HG03457 (cell line): ENCODE results near the gene SMPD3.

Experiments
- ATAC-seq: cut with Tn5 transposase; IDR thresholded peaks from one replicate; pipeline ENCODE4 v1.9.1; 2021; ENCODE audit warnings: moderate number of reproducible peaks; ENCODE audit not compliant: unreplicated experiment

The SMPD3 gene

DNA sequence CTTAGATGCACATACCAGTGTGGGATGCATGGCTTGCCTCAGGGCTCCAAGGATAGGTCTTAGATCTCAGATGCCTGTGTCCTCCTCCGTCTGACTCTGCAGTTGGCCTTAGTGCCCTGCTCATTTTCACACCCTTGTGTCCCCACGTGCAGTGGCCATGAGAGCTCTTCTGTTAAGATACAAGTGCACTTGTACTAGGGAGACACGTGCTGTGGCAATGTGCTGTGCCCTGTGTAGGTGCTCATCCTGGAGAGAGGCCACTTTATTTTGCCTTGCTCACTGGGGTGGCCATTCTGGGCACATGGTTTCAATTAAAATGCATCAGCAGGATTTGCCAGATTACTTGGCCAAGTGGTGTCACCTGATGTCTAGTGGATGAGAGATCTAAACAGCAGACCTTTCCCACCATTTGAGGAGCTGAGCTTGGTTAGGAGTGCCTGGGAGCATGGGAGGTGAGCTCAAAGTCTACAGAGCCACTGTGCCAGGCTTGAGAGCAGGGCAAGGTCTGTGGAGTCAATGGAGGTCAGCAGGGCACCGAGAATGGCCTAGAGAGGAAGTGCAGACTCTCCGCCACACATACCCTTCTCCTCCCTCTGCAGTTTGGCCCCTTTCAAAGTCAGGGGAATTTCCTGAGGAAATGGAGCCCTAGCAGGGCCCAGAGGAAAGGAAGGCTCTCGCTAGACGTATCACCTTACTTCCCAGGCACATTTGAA is 25.2 kb upstream of the SMPD3 start:
- no peak for ATAC-seq

DNA sequence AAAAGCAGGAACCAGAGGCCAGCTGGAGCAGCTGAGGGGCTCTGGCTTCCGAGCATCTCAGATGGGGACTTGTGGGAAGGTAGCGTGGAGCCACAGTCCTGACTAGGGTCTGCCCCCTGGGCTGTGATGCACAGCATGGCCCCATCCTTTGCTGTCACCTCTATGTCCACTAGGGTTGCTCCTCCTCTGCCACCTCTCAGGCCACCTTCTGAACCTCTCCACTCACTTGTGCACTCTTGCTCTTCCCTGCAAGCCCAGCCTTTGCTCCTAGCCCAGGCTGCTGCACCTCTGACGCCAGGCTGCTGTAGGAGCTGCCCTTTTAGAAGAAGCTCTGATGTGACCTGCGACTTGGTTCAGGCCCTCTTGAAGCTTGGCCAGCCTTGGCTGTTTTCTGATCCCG is 24.3 kb upstream of the SMPD3 start:
- ATAC-seq: no peak

DNA sequence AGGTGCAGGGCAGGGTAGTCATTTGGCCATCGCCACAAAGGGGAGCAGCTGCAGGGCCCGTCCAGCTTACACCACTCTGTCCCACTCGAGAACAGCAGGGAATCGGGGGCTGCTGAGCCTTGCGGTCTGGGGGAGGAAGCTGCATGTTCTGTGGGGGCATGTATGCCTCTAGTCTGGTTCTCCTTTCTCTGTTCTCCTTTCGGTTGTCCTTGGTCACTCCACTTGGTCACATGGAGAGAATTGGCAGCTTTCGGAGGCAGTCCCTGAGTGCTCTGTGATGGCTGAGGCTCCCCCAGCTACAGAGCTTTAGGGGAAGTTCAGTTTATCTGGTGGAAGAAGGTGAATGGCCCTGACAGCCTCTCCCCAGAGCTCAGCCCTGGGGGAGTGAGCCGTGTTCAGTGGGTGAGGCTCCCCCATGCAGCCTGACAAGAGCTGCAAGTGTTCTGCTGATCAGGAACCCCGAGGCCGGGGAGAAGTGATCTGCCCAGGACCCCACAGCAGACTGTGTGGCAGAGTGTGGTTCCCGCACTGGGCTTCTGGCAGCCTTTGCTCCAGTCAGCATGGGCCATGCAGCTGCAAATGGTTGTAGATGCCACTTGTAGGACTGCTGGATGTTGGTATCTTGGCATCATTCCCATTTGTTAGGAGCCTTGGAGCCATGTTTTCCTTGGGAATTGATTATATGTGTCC is 22.3 kb upstream of the SMPD3 start:
- ATAC-seq: peak; percentile 77

DNA sequence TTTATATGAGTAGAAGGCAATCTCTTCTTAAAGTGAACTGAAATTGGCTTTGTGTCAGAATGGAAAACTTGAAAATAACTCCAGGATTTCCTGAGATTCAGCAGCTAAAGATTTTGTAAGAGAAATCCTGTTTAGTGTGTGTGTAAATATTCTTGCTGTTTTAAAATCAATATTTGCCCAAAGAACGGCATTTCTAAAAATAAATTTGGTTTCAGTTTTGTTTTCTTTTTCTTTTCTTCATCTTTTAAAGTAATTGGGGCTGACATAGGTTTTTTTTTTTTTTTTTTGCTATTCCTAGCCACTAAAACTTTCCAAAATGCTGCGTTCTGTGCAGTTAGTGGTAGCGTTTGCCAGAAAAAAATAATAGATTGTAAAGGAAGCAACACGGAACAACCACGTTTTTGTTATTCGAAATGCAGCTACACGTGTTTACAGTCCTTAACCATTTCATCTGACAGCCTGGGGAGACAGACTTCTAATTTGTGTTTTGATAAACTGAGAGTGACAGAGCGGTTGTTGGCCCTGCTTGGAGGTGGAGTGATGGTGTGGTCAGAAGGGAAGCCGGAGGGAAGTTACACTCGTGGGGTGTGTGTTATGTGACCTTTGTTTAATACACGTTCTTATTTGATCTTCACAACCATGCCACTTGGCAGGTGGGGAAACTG is 21.6 kb upstream of the SMPD3 start:
- ATAC-seq: no peak

DNA sequence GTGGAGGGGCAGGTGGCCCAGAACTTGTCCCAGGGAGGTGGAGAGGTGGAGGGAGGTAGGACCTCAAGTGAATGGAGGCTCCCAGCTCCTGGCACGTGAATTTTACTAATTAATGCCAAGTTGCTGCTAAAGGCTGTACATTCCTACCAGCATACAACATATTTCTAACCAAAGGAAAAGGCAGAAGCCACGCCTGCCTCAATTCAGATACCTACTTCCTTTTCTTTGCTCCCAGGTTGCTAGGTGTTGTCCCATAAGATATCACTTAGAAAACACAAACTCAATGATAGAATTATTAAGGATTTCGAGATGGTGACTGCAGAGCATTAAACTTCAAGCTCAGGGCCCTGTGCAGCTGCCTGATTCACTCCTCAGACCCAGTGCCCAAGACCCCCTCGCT is 20.5 kb upstream of the SMPD3 start:
- ATAC-seq: no peak

DNA sequence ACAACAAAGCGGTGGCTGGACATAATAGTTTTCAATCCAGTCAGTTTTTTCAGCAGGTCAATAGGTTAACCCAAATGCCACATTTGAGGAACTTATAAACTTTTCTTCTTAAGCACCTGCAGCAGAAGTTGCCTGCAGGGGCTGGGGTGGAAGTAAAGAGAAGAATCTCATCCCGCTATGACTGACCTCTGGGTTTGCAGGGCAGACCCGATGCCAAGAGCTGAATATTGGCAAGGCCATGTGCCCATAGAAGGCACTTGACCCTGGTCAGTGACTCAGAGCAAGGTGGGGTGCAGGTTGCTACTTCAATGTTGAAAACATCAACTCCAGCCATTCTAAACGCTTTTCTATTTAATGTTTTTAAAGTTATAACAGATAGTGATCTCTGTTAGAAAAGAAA is 17.9 kb upstream of the SMPD3 start:
- ATAC-seq: no peak

- no peak for ATAC-seq
These were observed 15.6 kb upstream of the SMPD3 start for GRCh38 chr16:68463904-68464303.

DNA sequence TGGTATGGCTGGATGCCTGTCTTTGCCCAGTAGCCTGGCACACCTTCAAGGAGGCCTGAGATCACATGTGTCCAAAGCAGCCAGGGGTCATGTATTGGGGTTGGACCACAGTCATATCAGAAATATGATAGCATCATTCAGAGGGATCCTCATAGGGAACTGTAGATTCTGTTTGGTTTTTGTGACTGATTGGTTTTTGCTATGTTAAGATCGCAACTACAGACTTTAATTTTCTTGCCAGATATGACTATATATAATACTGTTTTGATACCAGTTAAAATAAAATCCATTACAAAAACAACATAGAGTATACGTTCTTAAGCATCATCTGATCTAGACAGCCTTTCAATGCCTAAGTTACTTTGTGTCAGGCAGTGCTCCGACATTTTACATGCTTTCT is 11.8 kb upstream of the SMPD3 start:
- no peak for ATAC-seq

DNA sequence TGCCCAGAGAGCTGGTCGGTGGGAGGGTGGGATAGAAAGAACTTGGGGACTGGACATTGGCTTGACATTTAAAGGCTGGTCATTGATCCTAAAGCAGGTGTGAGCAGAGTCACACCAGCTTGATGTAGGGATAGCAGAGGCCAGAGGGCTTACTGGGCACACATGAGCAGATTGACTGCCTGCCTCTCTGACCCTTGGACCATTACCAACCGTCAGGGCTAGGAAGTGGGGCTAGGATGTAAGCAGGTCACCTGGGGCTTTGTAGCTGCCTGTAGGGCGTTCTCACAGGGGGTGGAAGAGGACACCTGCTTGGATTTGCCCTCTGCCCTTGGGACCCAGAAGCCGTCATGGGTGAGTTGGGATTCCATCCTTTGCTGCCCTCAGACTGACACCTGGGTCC is 11.1 kb upstream of the SMPD3 start:
- no peak for ATAC-seq

GRCh38 chr16:68458551-68458950 is 10.2 kb upstream of the SMPD3 start:
- ATAC-seq: no peak

GRCh38 chr16:68458101-68458500 is 9.8 kb upstream of the SMPD3 start:
- ATAC-seq: no peak

GRCh38 chr16:68455631-68456030 is 7.3 kb upstream of the SMPD3 start:
- no peak for ATAC-seq

DNA sequence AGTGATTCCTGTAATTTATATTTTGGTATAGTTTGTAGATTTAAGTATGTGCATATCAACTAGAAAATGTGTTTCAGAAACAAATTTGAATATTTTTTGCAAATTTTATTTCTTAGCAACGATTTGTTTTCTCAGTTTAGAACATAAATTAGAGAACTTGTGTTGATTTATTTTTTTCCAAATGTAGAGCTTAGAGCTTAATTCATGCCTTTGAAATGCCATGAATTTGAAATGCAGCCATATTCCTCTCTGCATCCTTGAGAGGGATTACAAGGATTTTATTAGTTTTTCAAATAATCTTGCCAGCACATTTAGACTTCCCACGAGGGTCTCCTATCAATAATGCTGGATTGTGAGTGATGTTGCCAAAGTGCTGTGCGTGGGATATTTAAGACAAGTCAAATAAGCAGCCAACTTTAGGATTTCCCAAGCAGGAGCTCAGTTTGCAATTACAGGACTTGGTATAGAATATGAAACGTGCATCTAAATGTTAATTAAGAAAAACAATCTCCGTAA is 6.7 kb upstream of the SMPD3 start:
- ATAC-seq: no peak

- no peak for ATAC-seq
These were observed 5.5 kb upstream of the SMPD3 start for GRCh38 chr16:68453816-68454215.

GRCh38 chr16:68452176-68452575 is 3.9 kb upstream of the SMPD3 start:
- no peak for ATAC-seq

DNA sequence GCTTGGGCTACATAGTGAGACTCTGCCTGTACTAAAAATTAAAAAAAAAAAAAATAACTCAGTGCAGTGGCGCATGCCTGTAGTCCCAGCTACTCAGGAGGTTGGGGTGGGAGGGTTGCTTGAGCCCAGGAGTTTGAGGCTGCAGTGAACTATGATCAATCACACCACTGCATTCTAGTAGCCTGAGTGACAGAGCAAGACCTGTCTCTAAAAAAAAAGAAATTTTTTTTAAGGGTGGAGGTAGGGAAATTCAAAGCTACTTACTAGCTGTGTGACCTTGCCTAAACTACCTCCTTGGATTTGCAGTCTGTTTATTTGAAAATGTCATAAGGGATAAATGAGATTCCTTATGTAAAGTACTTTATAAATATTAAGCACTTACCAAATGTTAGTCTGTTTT is 3.4 kb upstream of the SMPD3 start:
- no peak for ATAC-seq

DNA sequence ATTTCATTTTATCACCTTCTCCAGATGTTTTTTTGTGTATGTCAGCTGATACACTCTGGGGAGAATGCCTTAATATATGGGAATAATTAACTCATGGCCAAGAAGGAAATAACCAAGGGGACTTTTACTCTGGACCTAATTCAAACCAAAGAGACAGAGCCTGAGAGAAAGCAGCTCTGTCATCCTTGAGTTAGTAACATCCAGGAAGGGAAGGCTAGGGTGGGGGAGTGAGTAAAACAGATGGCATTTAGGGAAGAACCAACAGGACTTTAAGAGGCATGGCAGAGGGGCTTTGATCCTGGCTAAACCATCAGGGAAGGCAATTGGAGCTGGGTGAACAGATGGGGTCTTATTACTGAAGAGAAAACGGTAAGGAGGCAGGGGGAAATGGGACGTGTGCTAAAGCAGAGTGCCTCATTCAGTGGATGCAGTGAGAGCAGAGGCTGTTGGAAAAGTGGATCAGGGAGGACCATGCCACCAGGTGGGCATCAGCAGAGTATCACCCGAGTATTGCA is 2.5 kb upstream of the SMPD3 start:
- no peak for ATAC-seq

DNA sequence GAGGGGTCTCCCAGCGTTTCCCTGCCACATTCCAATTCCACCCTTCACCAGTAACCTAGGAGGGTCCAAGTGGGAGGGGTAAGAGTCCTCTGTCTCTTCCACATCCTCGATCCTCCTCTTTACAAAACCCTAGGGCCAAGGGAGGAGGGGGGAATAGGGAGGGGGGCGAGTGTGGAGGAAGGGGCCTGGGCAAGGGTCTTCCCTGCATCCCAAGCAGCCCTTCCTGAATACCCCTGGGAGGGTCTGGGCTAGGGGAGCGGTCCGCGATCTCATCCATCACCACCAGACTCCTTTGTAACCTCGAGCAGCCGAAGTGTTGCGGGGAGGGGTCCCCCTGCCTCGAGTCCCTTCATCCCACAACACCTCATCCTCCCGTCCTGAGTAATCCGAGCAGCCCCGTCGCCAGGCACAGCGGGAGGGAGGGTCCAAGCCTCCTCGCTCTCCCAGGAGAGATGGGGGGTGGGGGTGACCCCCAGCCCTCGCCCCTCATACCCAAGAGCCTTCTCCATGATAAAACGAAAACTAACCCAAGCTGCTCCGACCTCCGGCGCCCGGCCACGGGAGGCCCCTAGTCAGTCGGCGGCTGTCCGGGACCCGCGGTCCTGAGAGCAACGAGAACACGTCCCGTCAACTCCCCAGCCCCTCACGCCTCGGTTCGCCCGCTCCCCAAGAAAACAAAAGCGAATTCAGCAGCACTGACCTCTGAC is 502 bp downstream of the SMPD3 start:
- peak; percentile 6 for ATAC-seq

- no peak for ATAC-seq
These were observed 1.3 kb downstream of the SMPD3 start for GRCh38 chr16:68446681-68447652.

GRCh38 chr16:68445458-68445857 is 2.9 kb downstream of the SMPD3 start:
- no peak for ATAC-seq
